Activated T-cell treated with anti-CD3 and anti-CD28 coated beads, Interleukin-2, amount 50 U/mL, for 24 hours (primary cell): ENCODE measurements around the gene IL7R.
"Not testable (repeated sequence)": the region's sequence is repeated elsewhere in the genome, so short reads cannot be mapped to it uniquely, and the experiment has no call there.

Source experiments
- DNase-seq: peaks from one replicate; pipeline ENCODE4 v3.0.0-alpha.2; 2020
- H3K27ac Mint-ChIP-seq: 2 replicates; pipeline ENCODE4 v1.8.0; 2020; ENCODE audit warnings: mild to moderate bottlenecking, mixed read lengths
- H3K27me3 Mint-ChIP-seq: 2 replicates; pipeline ENCODE4 v1.8.0; 2020; ENCODE audit warnings: mixed read lengths
- H3K36me3 Mint-ChIP-seq: 2 replicates; pipeline ENCODE4 v1.8.0; 2020; ENCODE audit warnings: low read depth, mixed read lengths
- H3K4me1 Mint-ChIP-seq: 2 replicates; pipeline ENCODE4 v1.8.0; 2020; ENCODE audit warnings: low read depth, mixed read lengths
- H3K4me3 Mint-ChIP-seq: 2 replicates; pipeline ENCODE4 v1.8.0; 2020; ENCODE audit warnings: mild to moderate bottlenecking, moderate library complexity, mixed read lengths
- H3K9me3 Mint-ChIP-seq: 2 replicates; pipeline ENCODE4 v1.8.0; 2020; ENCODE audit warnings: mixed read lengths

The IL7R gene

DNA sequence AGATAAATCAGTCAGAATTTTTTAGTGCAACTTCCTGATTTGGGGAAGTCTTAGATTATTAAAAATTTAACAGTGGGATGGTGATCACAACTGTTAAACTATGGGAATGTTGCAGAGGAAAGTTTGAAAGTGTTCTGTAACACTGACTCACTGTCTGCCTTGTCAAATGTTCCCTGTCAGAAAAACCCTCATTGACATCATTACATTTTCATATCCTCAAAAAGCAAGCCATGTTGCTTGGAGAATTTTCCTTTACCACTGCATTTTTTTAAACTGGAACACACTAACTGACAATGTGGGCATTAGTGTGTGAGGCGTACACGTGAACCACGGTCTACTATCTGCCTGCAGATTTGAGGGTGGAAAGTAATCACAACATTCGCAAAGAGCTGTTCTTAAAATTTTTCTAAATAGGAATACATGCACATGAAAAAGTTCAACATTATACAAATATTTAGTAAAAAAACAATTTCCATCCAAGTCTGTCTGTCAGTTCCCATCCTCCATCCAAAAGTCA, 28.6 kb upstream of the IL7R start:
- no peaks in the 10 kb centered on the region for H3K27me3 Mint-ChIP-seq
- peak overlapping the region; percentile 43 for H3K4me3 Mint-ChIP-seq
- H3K36me3 Mint-ChIP-seq = peaks cover 23% of the 10 kb centered on the region
- H3K9me3 Mint-ChIP-seq = peaks cover 8% of the 10 kb centered on the region
- peak overlapping the region; percentile 98 for H3K27ac Mint-ChIP-seq
- peaks cover 97% of the 10 kb centered on the region for H3K4me1 Mint-ChIP-seq
- no peak for DNase-seq

DNA sequence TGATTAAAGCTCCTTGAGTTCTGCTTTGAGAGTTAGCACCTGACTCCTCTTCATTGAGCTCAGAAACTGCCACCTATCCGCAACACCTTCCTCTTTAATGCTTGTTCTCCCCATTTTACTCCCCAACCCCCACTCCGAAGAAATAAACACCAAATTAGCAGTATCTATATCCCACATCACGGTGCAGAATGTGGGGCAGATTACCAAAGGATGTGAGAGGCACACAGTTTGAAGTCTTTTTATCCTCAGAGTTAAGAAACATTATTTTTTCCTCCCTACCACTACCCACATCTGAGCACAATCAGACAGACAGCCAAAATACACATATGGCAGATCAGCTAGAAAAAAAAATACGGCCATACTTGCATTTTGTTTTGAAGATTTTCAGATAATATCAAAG, 26.1 kb upstream of the IL7R start:
- peaks cover 19% of the 10 kb centered on the region for H3K36me3 Mint-ChIP-seq
- H3K27me3 Mint-ChIP-seq = no peaks in the 10 kb centered on the region
- peaks cover 95% of the 10 kb centered on the region for H3K4me1 Mint-ChIP-seq
- DNase-seq = no peak
- peak overlapping the region; percentile 44 for H3K4me3 Mint-ChIP-seq
- peaks cover 7% of the 10 kb centered on the region for H3K9me3 Mint-ChIP-seq
- H3K27ac Mint-ChIP-seq = peak overlapping the region; percentile 98

DNA sequence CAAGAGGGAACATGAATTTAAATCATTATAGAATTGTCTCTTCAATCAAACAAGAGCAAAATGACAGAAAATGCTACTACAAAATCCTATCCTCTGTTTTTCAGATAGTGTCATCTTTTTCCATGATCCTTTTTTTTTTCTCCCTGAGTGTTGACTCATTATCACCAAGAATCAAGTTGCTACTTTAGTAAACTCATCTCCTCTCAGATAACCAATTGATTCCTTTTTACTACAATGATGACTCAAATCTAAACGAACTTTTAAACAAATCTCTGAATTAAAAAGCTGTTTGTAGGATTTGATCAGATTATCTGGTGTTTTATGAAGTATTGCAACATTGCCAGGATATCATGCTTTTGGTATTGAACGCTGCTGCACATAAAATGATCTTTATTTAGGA, 23.9 kb upstream of the IL7R start:
- Mint-ChIP-seq H3K36me3 (peaks cover 23% of the 10 kb centered on the region), H3K4me1 (peaks cover 92% of the 10 kb centered on the region), H3K27ac (peak overlapping the region; percentile 98), H3K27me3 (no peaks in the 10 kb centered on the region), H3K9me3 (peaks cover 8% of the 10 kb centered on the region), H3K4me3 (peak overlapping the region; percentile 48)
- DNase-seq = no peak

DNA sequence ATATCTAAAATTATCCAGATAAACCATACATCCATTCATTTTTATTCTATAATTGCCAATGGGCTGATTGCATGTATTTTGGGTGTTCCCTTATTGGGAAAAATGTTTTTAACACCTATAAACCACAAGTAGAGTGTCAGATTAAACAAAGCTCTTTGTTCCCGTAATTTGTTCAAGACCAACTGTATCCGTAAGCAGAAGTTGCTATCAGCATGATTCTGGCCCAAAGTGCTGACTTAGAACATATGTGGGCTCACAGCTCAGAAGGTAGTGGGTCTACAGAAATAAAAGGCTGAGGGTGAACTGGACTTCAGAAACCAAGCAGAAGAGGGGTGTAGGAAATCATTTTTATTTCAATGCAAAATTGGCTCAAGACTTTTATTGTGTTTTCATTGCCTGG, 23.5 kb upstream of the IL7R start:
- Mint-ChIP-seq H3K36me3 (peaks cover 26% of the 10 kb centered on the region), H3K4me3 (peak overlapping the region; percentile 48), H3K9me3 (peaks cover 9% of the 10 kb centered on the region), H3K27ac (peak overlapping the region; percentile 98), H3K4me1 (peaks cover 92% of the 10 kb centered on the region), H3K27me3 (no peaks in the 10 kb centered on the region)
- DNase-seq = no peak

DNA sequence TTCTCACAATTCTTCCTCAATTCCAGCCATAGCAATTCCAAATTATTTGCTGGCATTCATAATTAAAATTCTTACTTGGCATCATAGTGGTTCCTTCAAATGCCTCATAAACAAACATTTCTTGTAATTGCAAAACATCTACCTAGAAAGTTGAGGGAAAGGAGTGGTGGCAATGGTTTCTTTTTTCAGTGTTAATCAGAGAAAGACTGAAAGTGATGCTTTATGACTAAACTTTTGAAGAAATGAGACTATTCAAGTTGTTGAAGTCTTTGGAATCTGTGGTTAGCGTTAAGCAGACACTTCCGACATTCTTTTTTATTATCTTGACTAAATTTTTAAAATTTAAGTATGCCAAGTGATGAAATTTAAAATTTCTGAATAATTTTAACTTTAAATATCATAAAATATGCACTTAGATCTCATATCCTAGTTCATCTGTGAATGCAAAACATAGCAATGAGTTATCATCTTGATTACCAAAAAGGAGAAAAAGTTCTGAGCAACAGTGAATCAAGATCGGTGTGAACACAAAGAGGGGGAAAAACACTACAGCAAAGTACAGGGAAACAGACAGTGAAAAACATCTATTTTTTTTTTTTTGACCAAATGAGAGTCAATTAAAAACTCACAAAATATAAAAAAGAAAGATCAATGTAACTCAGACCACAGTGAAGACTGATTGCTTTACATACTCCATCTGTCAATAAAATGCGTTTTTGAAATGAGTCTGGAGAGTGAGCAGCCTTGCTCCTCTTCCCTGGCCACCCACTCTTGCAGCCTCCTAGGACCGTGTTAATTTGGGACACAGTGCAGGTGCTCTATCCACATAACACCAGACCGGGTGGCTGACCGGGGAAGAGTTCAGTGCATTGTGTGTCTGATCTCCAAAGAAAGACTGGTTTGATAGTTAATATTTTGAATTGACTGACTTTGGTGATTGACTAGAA, 20.6 kb upstream of the IL7R start:
- H3K27me3 Mint-ChIP-seq = no peaks in the 10 kb centered on the region
- H3K4me3 Mint-ChIP-seq = peak overlapping the region; percentile 78
- H3K9me3 Mint-ChIP-seq = peaks cover 11% of the 10 kb centered on the region
- DNase-seq = peak; percentile 65
- peaks cover 94% of the 10 kb centered on the region for H3K4me1 Mint-ChIP-seq
- H3K36me3 Mint-ChIP-seq = peaks cover 41% of the 10 kb centered on the region
- peak overlapping the region; percentile 98 for H3K27ac Mint-ChIP-seq

DNA sequence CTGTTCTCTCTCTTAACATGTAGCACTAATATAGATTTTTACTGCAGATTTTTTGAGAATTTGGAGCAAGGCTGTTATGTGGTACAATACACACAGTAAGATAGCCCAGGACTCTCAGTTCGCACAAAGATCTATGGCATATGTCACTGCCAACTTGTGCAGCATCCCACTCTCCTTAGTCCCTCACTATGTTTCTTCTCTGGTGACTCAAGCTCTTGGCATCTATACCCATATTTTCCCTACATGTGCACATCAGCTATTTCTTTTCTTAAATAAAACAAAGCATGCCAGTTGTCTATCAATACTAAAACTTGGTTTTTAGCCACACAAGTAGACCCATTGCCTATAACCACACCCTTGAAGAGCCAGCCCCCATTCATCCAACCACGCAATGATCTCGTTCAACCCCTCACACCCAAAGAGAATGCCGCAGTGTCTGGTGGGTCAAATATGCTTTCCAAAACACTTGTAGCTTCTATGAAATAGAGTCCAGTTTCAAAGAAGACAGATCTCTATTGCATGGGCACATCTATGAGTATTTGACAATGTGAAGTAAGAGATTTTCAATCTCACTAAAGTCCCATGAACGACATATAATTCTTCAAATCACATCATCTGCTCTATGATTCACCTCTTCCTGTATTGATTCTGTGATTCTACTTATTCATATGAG, 18.2 kb upstream of the IL7R start:
- H3K4me3 Mint-ChIP-seq = peak overlapping the region; percentile 43
- H3K36me3 Mint-ChIP-seq = peaks cover 49% of the 10 kb centered on the region
- H3K27me3 Mint-ChIP-seq = no peaks in the 10 kb centered on the region
- peak; percentile 58 for DNase-seq
- H3K4me1 Mint-ChIP-seq = peaks cover 73% of the 10 kb centered on the region
- H3K27ac Mint-ChIP-seq = peak overlapping the region; percentile 98
- peaks cover 17% of the 10 kb centered on the region for H3K9me3 Mint-ChIP-seq

DNA sequence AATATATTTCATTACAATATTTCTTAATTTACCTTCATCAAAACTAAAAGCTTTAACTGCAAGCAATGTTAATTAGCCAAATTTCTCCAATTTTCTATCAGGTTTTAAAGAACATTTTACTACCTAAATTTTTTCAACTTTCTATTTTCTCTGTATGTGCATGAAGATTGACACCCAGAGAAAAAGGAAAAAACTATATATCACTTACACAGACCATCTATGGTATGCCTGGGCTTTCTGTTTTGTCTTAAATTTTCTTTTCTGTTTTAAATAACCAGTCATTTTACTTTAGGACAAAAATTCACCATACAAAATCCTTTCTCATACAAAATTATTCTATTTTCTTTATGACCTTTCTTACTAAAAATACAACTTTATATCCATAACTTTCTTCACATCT, 13.8 kb upstream of the IL7R start:
- H3K4me3 Mint-ChIP-seq = no peak overlapping the region
- peaks cover 78% of the 10 kb centered on the region for H3K36me3 Mint-ChIP-seq
- DNase-seq = no peak
- H3K9me3 Mint-ChIP-seq = peaks cover 49% of the 10 kb centered on the region
- H3K27ac Mint-ChIP-seq = no peak overlapping the region
- no peaks in the 10 kb centered on the region for H3K27me3 Mint-ChIP-seq
- peaks cover 45% of the 10 kb centered on the region for H3K4me1 Mint-ChIP-seq

DNA sequence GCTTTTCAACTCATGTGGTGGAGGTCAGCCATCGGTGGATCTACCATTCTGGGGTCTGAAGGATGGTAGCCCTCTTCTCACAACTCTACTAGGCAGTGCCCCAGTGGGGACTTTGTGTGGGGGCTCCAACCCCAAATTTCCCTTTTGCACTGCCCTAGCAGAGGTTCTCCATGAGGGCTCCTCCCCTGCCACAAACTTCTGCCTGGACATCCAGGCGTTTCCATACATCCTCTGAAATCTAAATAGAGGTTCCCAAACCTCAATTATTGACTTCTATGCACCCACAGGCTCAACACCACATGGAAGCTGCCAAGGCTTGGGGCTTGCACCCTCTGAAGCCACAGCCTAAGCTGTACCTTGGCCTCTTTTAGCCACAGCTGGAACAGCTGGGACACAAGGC, 11.2 kb upstream of the IL7R start:
- Mint-ChIP-seq H3K9me3 (peaks cover 51% of the 10 kb centered on the region), H3K36me3 (peaks cover 81% of the 10 kb centered on the region), H3K4me1 (peaks cover 37% of the 10 kb centered on the region)
- not testable (repeated sequence) for H3K27ac Mint-ChIP-seq, H3K27me3 Mint-ChIP-seq, H3K4me3 Mint-ChIP-seq, DNase-seq

DNA sequence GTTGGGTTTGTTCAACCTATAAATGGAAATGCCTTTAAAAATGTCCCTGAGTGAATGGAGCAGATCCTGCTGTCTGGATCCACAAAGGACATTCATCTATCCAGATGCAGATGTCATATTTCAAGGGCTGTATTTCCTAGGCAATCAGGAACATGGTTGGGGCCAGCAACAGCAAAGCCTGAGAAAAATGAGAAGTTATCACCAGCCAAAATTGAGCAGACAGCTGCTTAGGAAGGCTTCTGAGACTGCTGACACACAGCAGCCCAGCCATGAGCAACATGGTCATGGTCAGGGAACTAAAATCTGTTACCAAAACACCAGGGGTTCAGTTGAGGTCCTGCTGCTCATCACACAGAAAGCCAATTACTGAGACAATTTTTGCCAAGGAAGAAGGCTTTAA, 9.2 kb upstream of the IL7R start:
- H3K27ac Mint-ChIP-seq = no peak overlapping the region

DNA sequence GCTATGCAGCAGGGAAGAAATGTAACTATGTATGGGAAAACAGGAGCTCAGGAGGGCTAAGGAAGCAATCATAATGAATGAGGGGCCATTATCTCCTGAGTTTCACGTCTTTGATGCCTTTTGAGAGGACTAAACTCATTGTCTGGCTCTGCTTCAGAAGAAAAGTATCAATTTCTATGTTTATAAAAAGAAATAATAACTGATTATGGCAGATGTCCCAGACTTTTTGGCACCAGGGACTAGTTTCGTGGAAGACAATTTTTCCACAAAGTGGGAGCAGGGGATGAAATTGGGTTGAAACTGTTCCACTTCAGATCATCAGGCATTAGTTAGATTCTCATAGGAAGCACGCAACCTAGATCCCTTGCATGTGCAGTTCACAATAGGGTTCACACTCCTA, 8.7 kb upstream of the IL7R start:
- H3K36me3 Mint-ChIP-seq = peaks cover 90% of the 10 kb centered on the region
- peaks cover 52% of the 10 kb centered on the region for H3K4me1 Mint-ChIP-seq
- no peak overlapping the region for H3K4me3 Mint-ChIP-seq
- DNase-seq = no peak
- no peaks in the 10 kb centered on the region for H3K27me3 Mint-ChIP-seq
- H3K27ac Mint-ChIP-seq = no peak overlapping the region
- peaks cover 54% of the 10 kb centered on the region for H3K9me3 Mint-ChIP-seq

More for the DNA sequence above, 9.2 kb upstream of the IL7R start:
- Mint-ChIP-seq H3K9me3 (peaks cover 55% of the 10 kb centered on the region), H3K36me3 (peaks cover 91% of the 10 kb centered on the region), H3K27me3 (no peaks in the 10 kb centered on the region), H3K4me3 (no peak overlapping the region), H3K4me1 (peaks cover 47% of the 10 kb centered on the region)
- DNase-seq = no peak

DNA sequence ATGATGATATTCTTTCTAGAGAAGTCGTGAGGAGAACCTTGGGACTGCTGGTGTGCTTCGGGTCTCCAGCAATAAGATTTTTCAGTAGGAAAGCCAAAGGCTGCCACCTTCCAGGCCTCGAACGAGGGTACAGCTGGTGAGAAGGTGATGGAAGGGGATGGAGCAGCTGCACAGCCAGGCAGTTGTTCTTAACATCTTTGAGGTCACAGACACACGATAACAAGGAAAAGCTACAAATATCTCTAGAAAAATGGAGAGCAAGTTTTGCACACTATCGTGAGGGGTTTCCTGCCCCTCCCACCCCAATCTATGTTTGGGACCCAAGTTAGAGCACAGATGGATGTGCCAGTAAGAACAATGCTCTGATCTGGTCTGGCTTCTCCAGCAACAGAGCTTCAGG, 6.8 kb upstream of the IL7R start:
- no peak for DNase-seq
- Mint-ChIP-seq H3K27me3 (no peaks in the 10 kb centered on the region), H3K4me3 (no peak overlapping the region), H3K4me1 (peaks cover 67% of the 10 kb centered on the region), H3K36me3 (peaks cover 90% of the 10 kb centered on the region), H3K9me3 (peaks cover 37% of the 10 kb centered on the region), H3K27ac (peak overlapping the region; percentile 63)

DNA sequence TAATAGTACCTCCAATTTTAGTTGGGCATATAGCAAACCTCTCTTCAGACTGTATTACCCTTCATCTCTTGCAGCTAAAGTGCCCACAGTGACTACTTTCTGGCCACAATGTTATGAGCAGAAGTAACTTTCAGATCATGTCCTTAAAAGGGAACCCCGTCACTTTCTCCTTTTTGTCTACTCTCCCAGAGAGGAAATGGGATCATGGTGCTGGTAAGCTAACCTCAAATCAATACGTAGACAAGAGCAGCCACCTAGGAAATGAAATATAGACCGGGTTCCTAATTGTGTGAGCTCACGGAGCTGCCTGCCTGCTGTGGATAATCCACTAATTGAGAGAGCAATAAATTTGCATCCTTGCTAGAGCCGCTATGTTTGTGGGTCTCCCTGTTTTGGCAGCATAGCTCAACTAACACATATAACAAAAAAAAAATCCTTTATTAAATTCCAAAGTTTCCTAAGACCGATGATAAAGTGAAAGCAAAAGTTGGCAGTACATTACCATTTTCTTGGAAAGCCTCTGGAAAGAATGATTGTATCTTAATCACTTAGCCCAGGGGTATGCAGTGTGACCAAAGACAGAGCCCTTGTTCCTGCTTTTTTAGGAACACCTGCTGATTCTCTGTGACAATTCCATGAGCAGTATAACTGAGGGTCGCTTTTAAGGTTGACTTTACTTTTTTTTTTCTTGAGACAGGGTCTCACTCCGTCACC, 5.6 kb upstream of the IL7R start:
- no peaks in the 10 kb centered on the region for H3K27me3 Mint-ChIP-seq
- peak overlapping the region; percentile 100 for H3K27ac Mint-ChIP-seq
- H3K4me3 Mint-ChIP-seq = peak overlapping the region; percentile 92
- H3K36me3 Mint-ChIP-seq = peaks cover 89% of the 10 kb centered on the region
- H3K4me1 Mint-ChIP-seq = peaks cover 79% of the 10 kb centered on the region
- H3K9me3 Mint-ChIP-seq = peaks cover 28% of the 10 kb centered on the region
- no peak for DNase-seq

DNA sequence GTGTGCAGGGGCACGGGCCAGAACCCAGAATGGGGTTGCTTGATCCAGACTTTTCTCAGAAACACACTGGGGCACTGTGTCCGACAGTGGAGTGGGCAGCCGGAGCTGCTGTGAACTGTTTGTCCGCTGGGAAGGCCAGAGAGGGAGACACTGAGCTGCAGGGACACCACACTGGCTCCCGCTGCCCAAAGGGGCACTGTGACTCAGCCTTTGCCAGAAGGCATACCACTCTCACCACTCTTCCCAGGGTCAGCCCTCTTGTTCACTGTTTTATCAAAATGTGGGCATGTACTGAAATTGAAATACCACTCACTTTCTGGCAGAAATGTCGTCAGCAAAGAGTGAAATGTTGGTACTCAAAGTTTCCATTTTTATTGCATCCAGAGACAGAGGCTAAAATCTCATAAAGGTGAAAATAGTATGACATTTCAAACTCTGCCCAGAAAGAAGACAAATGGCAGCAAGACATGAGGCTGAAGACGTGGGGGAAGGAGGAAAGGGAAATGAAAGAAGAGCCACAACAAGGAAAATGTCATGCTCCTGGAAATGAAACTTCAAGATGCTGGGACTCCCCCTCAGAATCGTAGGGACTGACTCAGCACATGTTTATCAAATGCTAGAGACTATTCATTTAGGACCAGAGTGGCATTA, 4.5 kb upstream of the IL7R start:
- Mint-ChIP-seq H3K27me3 (no peaks in the 10 kb centered on the region), H3K4me3 (peak overlapping the region; percentile 92), H3K27ac (peak overlapping the region; percentile 100), H3K36me3 (peaks cover 84% of the 10 kb centered on the region), H3K4me1 (peaks cover 84% of the 10 kb centered on the region), H3K9me3 (peaks cover 19% of the 10 kb centered on the region)
- peak; percentile 77 for DNase-seq

DNA sequence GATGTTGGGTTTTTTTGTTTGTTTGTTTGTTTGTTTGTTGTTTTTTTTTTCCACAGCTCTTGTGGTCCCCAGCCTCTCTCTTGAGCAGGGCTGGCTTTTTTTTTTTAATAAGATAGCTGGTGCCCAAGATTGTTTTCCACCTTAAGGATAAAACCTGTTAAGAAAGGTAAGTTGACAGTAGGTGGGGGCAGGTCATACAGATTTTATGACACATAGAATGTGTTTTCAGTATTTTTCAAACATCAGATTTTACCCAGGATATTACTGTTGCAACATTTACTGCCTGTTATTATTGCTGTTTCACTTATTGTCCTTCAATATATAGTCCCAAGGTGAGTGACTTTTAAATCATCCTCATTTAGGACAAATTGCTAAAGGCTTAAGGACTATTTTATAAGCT, 3.9 kb upstream of the IL7R start:
- H3K4me1 Mint-ChIP-seq = peaks cover 87% of the 10 kb centered on the region
- no peak for DNase-seq
- H3K36me3 Mint-ChIP-seq = peaks cover 84% of the 10 kb centered on the region
- peaks cover 13% of the 10 kb centered on the region for H3K9me3 Mint-ChIP-seq
- H3K4me3 Mint-ChIP-seq = peak overlapping the region; percentile 92
- H3K27ac Mint-ChIP-seq = peak overlapping the region; percentile 100
- no peaks in the 10 kb centered on the region for H3K27me3 Mint-ChIP-seq
